ENCODE measurements around the gene NAA10. TPM values are rescaled to one million over a fixed set of nuclear protein-coding genes. Genes with fewer than 3 reads are reported as not detected.

Gene NAA10
- total and polyA plus RNA-seq, 10 donors: 56.4 to 174 (median 87.8) TPM

DNA sequence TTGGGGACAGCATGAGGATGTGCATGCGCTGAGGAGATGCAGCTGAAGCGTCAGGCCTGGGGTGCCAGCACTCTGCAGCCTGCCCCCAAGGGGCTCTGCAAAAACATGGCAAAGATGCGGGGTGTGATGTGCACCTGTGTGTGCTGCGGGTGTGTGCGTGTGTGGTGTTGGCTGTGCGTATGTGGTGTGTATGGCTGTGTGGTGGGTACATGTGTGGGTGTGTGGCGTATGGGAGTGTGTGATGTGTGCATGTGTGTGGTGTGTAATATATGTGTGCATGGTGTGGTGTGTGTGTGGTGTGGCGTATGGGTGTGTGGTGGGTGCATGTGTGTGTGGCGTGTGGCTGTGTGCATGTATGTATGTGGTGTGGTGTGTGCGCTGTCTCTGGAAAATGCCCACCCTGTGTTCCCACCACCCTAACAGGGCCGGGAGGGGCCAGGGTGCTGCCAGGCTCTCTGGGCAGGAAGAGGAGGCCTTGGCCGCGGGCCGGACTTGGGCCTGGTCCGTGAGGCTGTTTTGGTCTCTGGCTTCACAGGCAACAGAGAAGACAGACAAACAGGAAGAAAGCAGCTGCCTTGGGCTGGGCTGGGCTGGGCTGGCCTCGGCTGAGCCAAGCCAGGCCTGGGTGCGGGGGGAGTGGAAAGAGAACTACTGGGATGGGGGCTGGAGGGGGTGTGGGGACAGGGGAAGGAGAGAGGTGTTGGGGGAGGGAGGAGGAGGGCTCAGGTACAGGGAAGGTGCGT is 31.4 kb downstream of the NAA10 start:
- Histone ChIP-seq H3K4me3 (peak overlapping the region in 1 of 8 donors; percentile 25), H3K9me3 (peaks cover 0 to 5% (median 0%) of the 10 kb centered on the region in 8 donors), H3K27me3 (replicated peaks in 1 of 7) (no peaks in the 10 kb centered on the region), H3K4me1 (peaks cover 12 to 70% (median 51%) of the 10 kb centered on the region in 6 donors), H3K36me3 (peaks cover 0 to 17% (median 2%) of the 10 kb centered on the region in 6 donors), H3K27ac (peak overlapping the region in 6 of 8 donors; percentile 47 to 78 (median 57))
- peak; percentile 86 for DNase-seq
- TF ChIP-seq, protein P1, sequence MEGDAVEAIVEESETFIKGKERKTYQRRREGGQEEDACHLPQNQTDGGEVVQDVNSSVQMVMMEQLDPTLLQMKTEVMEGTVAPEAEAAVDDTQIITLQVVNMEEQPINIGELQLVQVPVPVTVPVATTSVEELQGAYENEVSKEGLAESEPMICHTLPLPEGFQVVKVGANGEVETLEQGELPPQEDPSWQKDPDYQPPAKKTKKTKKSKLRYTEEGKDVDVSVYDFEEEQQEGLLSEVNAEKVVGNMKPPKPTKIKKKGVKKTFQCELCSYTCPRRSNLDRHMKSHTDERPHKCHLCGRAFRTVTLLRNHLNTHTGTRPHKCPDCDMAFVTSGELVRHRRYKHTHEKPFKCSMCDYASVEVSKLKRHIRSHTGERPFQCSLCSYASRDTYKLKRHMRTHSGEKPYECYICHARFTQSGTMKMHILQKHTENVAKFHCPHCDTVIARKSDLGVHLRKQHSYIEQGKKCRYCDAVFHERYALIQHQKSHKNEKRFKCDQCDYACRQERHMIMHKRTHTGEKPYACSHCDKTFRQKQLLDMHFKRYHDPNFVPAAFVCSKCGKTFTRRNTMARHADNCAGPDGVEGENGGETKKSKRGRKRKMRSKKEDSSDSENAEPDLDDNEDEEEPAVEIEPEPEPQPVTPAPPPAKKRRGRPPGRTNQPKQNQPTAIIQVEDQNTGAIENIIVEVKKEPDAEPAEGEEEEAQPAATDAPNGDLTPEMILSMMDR (IDR thresholded peaks at IDR 0.05 in 8 of 11, conservative IDR thresholded peaks at IDR 0.05 in 3 of 11): no peak
- TF ChIP-seq POLR2A (IDR thresholded peaks at IDR 0.05): no peak
- peak in 1 of 3 donors; percentile 57 for TF ChIP-seq POLR2AphosphoS5 (IDR thresholded peaks at IDR 0.05)
- WGBS, 5 donors: 33 to 60% (median 41%) methylated on average over 15 to 18 of the region's 18 CpGs
- intact Hi-C loops (cut with DNase I; ENCODE audit: low total_unique reads): no loop called here

GRCh38 chrX:153902385-153902784 is 32.5 kb downstream of the NAA10 start:
- H3K9me3 ChIP-seq: peaks cover 0 to 5% (median 0%) of the 10 kb centered on the region in 8 donors
- WGBS, 5 donors: 42 to 66% (median 55%) methylated on average over 7 to 10 of the region's 10 CpGs
- H3K27ac ChIP-seq: peak overlapping the region in 1 of 8 donors; percentile 7
- peaks cover 12 to 70% (median 51%) of the 10 kb centered on the region in 6 donors for H3K4me1 ChIP-seq
- H3K36me3 ChIP-seq: peaks cover 0 to 7% (median 0%) of the 10 kb centered on the region in 6 donors
- TF ChIP-seq, protein P1 (IDR thresholded peaks at IDR 0.05 in 8 of 11, conservative IDR thresholded peaks at IDR 0.05 in 3 of 11): no peak
- TF ChIP-seq POLR2AphosphoS5 (IDR thresholded peaks at IDR 0.05): peak in 1 of 3 donors; percentile 47
- DNase-seq: no peak
- no peak overlapping the region for H3K4me3 ChIP-seq
- H3K27me3 ChIP-seq (replicated peaks in 1 of 7): no peaks in the 10 kb centered on the region
- intact Hi-C loops (cut with DNase I; ENCODE audit: low total_unique reads): no loop called here

DNA sequence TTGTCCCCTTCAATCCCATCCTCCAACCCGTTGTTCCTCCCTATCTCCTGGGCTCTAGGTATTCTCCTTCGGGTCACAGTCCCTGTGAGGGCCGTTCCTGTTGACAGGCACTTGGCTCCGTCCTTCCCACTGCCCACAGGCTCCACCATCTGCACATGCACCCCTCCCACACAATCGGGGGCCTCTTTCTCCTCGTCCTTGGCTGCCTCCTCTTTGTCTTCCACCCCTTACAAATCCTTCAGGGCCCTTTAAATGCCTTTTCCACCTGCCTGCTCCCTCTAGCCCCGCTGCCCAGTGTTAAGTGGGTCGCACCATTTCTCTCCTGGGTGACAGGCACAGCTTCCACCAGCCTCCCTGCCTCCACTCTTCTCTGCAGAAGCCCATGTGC is 33.1 kb downstream of the NAA10 start:
- WGBS, 5 donors: 57 to 66% (median 64%) methylated on average over 8 of the region's 8 CpGs
- Histone ChIP-seq H3K4me1 (peaks cover 12 to 69% (median 51%) of the 10 kb centered on the region in 6 donors), H3K36me3 (peaks cover 0 to under 1% (median 0%) of the 10 kb centered on the region in 6 donors), H3K27me3 (replicated peaks in 1 of 7) (no peaks in the 10 kb centered on the region), H3K9me3 (peaks cover 0 to 5% (median 0%) of the 10 kb centered on the region in 8 donors), H3K4me3 (no peak overlapping the region), H3K27ac (peak overlapping the region in 1 of 8 donors; percentile 61)
- DNase-seq: no peak
- intact Hi-C loops (cut with DNase I; ENCODE audit: low total_unique reads): no loop called here
- TF ChIP-seq POLR2A (IDR thresholded peaks at IDR 0.05) (no peak), POLR2AphosphoS5 (IDR thresholded peaks at IDR 0.05) (no peak)
- TF ChIP-seq, protein P1 (IDR thresholded peaks at IDR 0.05 in 8 of 11, conservative IDR thresholded peaks at IDR 0.05 in 3 of 11): no peak

Measured in spleen (tissue), 11 donors.